GM18508 (cell line): ENCODE data around the gene SPATA31D1.

ENCODE experiments used
- ATAC-seq: cut with Tn5 transposase; IDR thresholded peaks from one replicate; pipeline ENCODE4 v1.9.1; 2021; ENCODE audit warnings: moderate number of reproducible peaks; ENCODE audit not compliant: insufficient read depth, unreplicated experiment

SPATA31D1 gene

DNA sequence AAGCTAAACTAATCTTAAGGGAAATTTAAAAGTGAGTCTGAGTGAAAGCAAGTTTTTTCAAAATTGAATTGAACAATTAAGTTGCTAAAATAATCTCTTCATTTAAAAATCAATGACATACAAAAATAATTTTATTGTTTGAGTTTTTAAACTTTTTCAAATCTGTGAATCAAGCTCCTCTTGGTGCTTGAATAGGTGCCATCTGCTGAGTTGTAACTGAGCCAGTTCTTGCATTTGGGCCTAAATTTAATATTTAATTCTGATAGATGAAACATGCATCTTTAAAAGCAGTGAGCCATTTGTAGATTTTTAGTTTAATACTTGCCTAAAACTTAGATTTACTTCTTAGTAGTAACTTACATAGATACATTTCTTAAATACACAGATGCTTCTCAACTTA is 31.8 kb downstream of the SPATA31D1 start:
- ATAC-seq: no peak

- ATAC-seq: no peak
These were observed 32.6 kb downstream of the SPATA31D1 start for GRCh38 chr9:82021198-82021597.

DNA sequence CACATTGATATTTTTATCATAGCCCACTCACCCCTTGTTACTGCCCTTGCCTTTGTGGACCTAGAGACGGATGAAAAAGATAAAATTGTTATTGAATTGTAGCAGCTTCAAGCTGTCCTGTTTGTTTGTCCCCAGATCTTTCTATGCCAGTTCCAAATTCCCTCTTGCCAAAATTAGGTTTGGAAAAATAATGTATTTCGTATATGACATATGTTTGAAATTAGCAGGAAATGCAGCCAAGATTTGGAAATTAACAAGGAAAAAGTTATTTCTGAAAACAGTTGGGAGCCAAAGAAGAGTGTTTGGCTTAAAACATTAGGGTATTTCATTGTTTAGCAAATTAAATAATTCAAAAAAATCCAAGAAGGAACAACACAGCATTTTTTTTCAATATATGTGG is 33.5 kb downstream of the SPATA31D1 start:
- no peak for ATAC-seq

GRCh38 chr9:82024908-82025307 is 36.3 kb downstream of the SPATA31D1 start:
- ATAC-seq: no peak

DNA sequence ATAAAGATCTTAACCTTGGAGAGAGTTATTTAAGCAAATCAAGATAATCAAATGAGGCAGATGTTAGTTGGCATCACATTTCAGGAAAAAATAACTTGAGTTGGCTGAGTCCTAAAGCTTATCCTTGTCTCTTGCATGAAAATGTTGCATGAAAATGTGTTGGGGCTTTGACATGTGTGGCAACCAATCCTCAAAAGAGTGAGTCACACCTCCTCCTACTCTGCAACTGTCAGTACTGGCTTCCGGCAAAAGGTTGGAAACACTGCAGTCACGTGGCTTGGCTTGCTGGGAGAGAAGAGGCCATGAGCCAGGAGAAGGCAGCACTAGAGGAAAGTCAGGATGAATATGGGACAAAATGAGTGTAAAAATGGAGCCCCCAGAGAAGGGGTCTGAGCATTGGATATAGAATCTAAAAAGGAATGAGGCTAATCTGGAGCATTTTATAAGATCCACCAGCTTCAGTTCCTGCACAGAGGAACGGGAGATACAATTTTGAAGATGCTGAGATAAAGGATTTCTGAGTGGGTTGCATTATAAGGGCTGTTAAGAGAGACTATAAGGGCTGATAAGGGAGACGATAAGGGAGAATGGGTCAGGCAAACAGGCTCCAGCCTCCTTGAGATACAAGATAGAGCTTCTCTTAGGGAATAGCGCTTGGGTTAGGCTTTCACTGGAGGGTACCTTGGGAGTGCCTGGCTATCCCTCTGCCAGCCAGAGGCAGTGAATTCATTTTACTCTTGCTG is 43.1 kb downstream of the SPATA31D1 start:
- no peak for ATAC-seq

- ATAC-seq: no peak
These were observed 46.6 kb downstream of the SPATA31D1 start for GRCh38 chr9:82034956-82035731.

DNA sequence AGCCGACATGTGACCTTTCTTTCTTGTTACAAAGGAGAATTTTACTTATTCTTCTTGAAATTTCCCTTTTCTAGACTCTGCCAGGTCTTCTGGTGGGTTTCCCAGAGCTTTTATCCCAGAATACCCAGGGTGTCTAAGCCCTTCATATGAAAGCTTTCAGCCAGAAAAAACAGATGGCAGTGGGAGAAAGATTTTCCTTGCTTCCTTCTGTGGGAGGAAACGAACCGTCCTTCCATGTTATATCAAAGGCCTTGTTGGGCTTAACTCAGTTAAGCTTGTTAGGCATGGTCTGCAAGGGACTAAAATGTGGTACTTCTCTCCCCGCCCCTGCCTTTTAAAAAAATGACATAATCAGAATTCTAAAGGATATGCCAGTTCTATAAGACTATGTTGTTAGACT is 47.5 kb downstream of the SPATA31D1 start:
- ATAC-seq: no peak

- no peak for ATAC-seq
These were observed 48.6 kb downstream of the SPATA31D1 start for GRCh38 chr9:82037126-82037525.

DNA sequence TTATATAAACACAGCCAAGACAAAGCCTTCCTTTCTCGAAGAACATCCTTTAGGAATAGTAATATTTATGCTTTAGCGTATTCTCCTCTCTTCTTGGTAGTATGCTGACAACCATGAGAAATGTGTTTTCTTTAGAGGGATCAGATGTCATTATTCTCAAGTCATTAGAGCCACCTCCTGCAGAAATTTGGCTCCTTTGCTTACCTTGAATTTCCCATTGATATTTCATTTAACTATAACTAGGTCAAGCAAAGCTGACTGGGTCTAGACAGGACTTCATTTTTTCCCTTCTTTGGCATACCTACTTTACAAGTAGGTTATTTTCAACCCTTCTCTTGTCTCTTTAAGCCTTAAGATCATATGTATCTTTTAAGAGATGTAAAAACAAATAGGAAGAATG is 50.3 kb downstream of the SPATA31D1 start:
- ATAC-seq: no peak
